Peyer's patch (tissue), 4 donors: ENCODE results near the gene SGPP2.

Experiments used
- POLR2A ChIP-seq, 2 donors: fragments of 450-650 bp; IDR thresholded peaks; one replicate each; pipeline ENCODE4 v1.5.1; 2017; ENCODE audit warnings: antibody characterized with exemption in 2 of 2, mild to moderate bottlenecking in 2 of 2, moderate library complexity in 2 of 2
- TF ChIP-seq, protein P1 (sequence below), 6 experiments: fragments of 450-650 bp in 4 of 6; fragments of 200-600 bp in 2 of 6; sonication (generic) in 1 of 6; IDR thresholded peaks; one replicate each; pipeline ENCODE4 v1.5.1; 2017 to 2019; ENCODE audit warnings: antibody characterized with exemption in 6 of 6, mild to moderate bottlenecking in 3 of 6, moderate library complexity in 1 of 6

DNA sequence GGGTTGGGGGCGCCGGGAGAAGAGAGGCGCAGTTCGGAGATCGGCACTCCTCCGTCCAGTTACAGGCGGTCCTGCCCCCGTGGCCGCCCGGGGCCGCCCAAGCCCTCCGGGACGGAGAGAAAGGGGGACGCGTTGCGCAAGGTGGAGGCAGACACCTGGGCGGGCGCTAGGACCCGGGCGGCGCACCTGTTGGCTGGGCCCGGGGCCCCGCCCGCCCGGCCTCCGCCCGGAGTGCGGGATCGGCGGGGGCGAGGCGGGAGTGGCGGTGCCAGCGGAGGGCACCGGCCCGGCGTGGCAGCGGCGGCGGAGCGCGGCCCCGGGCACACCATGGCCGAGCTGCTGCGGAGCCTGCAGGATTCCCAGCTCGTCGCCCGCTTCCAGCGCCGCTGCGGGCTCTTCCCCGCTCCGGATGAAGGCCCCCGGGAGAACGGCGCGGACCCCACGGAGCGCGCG lies at the start of gene SGPP2:
- TF ChIP-seq, protein P1, sequence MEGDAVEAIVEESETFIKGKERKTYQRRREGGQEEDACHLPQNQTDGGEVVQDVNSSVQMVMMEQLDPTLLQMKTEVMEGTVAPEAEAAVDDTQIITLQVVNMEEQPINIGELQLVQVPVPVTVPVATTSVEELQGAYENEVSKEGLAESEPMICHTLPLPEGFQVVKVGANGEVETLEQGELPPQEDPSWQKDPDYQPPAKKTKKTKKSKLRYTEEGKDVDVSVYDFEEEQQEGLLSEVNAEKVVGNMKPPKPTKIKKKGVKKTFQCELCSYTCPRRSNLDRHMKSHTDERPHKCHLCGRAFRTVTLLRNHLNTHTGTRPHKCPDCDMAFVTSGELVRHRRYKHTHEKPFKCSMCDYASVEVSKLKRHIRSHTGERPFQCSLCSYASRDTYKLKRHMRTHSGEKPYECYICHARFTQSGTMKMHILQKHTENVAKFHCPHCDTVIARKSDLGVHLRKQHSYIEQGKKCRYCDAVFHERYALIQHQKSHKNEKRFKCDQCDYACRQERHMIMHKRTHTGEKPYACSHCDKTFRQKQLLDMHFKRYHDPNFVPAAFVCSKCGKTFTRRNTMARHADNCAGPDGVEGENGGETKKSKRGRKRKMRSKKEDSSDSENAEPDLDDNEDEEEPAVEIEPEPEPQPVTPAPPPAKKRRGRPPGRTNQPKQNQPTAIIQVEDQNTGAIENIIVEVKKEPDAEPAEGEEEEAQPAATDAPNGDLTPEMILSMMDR (IDR thresholded peaks at IDR 0.05) = no peak
- TF ChIP-seq POLR2A (IDR thresholded peaks at IDR 0.05) = peak; percentile 42 to 64
